Right lobe of liver (tissue), 4 donors: ENCODE data around the gene SLCO2A1.

ENCODE experiments used
- POLR2A ChIP-seq: fragments of 450-650 bp; IDR thresholded peaks from one replicate; pipeline ENCODE4 v1.6.1; 2017; ENCODE audit warnings: antibody characterized with exemption, mild to moderate bottlenecking
- TF ChIP-seq, protein P1 (sequence below), 4 donors: fragments of 200-600 bp in 3 of 4; fragments of 450-650 bp in 1 of 4; IDR thresholded peaks; one replicate each; pipeline versions ENCODE4 v1.5.1 to v1.8.0; 2016 to 2022; ENCODE audit warnings: antibody characterized with exemption in 4 of 4, mild to moderate bottlenecking in 2 of 4
- donor health status: DM: no; HTN: no; CAD: no.
- donor health status: DM: no; HTN: no; CAD: no.
- donor health status: DM: no; HTN: yes; CAD: no.

DNA sequence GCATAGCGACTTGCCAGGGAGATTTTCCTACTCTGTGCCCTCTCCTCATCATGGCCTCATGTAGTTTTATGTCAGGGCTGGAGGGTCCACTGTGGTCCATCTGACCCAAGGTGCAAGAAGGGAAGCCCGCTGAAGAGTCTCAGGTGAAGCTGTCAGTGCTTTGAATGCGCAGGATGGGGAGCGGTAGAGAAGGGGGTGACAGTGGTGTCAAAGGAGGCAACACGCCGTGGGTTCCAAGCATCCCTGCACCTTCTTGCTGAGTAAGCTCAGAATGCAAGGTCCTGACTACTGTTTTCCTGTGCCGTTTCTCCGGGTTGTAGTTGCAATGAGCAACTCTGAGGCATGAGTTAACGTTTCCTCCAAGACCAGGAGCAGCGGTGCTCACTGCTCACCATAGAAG, 89.2 kb downstream of the SLCO2A1 start:
- TF ChIP-seq, protein P1, sequence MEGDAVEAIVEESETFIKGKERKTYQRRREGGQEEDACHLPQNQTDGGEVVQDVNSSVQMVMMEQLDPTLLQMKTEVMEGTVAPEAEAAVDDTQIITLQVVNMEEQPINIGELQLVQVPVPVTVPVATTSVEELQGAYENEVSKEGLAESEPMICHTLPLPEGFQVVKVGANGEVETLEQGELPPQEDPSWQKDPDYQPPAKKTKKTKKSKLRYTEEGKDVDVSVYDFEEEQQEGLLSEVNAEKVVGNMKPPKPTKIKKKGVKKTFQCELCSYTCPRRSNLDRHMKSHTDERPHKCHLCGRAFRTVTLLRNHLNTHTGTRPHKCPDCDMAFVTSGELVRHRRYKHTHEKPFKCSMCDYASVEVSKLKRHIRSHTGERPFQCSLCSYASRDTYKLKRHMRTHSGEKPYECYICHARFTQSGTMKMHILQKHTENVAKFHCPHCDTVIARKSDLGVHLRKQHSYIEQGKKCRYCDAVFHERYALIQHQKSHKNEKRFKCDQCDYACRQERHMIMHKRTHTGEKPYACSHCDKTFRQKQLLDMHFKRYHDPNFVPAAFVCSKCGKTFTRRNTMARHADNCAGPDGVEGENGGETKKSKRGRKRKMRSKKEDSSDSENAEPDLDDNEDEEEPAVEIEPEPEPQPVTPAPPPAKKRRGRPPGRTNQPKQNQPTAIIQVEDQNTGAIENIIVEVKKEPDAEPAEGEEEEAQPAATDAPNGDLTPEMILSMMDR (IDR thresholded peaks at IDR 0.05), result no peak
- no peak for TF ChIP-seq POLR2A
